AG09309 (cell line): ENCODE data around the gene INAFM1.

Experiments used
- DNase-seq: peaks from one replicate; pipeline ENCODE4 v3.0.0-alpha.2; 2010; ENCODE audit warnings: low read depth
- H3K4me3 ChIP-seq: 2 replicates; pipeline ENCODE4 v1.5.1; 2011; ENCODE audit warnings: mild to moderate bottlenecking, low read depth, low read length, moderate library complexity; ENCODE audit not compliant: control insufficient read depth
- TF ChIP-seq, protein P1 (sequence below): IDR thresholded peaks from 2 replicates; pipeline ENCODE4 v1.5.1; 2011; ENCODE audit warnings: mild to moderate bottlenecking, low read depth, low read length, inconsistent platforms; ENCODE audit not compliant: insufficient read depth, control insufficient read depth; ENCODE audit errors: missing control alignments

The INAFM1 gene

DNA sequence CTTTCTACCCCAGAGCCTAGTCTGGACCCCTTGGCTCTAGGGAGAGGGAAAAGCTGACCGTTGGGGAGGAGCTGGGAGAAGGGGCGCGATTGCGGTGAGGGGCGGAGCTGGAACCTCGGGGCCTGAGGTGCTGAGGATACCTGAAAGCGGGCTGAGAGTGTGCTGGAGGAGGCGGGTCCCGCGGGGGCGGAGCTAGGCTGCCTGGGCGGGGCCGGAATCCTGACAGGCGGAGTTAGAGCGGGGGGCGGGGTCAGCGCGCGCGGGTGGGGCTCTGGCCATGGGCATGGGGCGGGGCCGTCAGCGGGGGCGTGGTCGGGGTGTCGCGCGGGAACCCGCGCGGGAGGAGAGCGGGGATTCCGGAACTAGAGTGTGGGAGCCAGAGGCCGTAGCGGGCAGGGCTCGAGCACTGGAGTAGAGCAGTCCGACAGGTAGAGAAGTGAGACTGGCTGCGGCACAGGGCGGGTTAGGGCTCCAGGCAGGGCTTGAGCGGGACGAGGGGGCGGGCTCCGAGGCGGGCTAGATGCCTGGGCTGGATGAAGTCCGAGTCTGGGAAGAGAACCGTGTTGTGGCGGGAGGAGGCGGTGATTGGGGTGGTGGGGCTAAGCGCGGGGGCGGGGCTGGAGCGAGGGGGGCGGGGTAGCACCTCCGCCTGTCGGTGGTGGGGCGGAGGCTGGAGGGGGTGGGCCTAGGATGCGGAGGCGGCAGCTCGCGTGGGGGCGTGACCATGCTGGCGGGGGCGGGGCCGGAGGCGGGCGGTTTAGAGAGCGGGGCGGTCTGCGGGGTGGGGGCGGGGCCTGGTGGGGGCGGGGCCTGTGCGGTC lies at the start of gene INAFM1:
TSS of gene INAFM1 (plus strand) at position 815 of the 820 bp plus-strand sequence. CDS start 35 bp downstream, outside the sequence.
- DNase-seq, result peak; percentile 52
- TF ChIP-seq, protein P1, sequence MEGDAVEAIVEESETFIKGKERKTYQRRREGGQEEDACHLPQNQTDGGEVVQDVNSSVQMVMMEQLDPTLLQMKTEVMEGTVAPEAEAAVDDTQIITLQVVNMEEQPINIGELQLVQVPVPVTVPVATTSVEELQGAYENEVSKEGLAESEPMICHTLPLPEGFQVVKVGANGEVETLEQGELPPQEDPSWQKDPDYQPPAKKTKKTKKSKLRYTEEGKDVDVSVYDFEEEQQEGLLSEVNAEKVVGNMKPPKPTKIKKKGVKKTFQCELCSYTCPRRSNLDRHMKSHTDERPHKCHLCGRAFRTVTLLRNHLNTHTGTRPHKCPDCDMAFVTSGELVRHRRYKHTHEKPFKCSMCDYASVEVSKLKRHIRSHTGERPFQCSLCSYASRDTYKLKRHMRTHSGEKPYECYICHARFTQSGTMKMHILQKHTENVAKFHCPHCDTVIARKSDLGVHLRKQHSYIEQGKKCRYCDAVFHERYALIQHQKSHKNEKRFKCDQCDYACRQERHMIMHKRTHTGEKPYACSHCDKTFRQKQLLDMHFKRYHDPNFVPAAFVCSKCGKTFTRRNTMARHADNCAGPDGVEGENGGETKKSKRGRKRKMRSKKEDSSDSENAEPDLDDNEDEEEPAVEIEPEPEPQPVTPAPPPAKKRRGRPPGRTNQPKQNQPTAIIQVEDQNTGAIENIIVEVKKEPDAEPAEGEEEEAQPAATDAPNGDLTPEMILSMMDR, result no peak
- peak within 1 kb of the TSS; percentile 69 for H3K4me3 ChIP-seq

DNA sequence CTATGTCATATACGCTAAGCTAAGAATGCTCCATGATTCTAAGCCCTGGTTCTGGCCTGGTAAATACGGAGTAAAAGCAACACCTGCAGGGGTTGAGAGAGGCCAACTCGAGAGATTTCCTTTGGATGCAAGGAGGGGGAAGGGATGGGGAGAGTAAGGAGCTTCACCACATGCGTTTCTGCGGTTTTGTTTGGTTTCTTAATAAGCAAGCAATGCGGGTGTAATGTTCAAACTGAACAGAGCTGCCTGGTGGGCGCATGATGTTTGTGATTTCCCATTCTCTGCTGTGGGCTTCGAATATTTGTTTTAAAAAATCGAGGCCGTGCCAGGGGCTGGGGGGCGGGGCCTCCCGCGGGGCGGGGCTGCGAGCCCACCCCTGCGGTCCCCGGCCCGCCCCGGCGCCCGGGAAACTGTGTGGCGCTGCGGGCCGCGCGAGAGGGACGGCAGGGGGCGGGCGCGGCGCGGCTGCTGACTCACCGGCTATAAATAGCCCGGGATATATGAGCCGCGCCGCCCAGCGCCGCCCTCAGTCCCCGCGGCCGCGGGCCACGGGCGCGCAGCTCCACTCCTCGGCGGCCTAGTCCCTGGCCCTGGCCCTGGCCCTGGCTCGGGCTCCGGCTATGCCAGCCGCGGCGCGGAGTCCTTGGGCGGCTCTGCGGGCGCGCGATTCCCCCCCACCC lies 48.8 kb upstream of the INAFM1 start:
- TF ChIP-seq, protein P1, result no peak
- DNase-seq, result no peak
- peak overlapping the region; percentile 93 for H3K4me3 ChIP-seq

DNA sequence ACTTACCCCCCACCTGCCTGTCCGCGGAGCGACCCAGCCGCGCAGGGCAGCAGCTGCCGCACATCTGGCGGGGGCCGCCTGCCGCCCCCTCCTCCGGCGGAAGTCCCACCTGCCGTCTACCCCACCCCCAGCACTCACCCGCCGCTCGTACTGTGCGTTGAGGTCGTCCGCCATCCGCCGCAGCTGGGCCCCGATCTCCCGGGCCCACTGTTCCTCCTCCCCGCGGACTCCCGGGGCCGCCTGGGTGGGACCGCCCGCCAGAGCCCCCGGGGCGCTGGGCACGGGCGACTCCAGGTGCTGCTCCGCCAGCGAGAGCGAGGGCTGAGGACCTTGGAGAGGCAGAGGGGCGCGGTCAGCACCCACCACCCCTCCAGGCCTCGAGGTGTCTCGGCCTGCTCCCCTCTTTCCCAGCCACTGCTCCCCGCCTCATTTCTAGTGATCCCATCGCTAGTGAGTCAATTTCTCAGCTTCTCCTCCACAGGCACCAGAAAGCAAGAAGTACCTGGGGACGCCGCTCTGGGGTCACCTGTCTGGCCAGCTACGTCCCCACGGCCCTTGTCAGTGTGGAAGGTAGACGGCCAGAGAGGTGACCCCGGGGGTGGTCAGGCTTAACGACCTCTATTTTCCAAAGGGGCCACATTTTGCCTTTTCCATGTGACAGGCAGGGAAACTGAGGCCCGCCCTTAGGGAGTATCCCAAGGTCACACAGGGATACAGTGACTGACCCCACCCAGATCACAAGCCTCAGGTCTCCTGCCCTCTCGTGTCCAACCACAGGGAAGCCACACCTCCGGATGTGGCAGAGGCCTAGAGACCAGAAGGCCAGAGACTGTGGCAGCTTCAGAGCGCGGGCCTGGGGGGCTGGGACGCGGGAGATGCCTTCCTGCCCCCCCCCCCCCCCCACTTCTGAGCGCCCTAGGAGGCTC lies 48.0 kb upstream of the INAFM1 start:
- H3K4me3 ChIP-seq, result peak overlapping the region; percentile 93
- TF ChIP-seq, protein P1, result no peak

DNA sequence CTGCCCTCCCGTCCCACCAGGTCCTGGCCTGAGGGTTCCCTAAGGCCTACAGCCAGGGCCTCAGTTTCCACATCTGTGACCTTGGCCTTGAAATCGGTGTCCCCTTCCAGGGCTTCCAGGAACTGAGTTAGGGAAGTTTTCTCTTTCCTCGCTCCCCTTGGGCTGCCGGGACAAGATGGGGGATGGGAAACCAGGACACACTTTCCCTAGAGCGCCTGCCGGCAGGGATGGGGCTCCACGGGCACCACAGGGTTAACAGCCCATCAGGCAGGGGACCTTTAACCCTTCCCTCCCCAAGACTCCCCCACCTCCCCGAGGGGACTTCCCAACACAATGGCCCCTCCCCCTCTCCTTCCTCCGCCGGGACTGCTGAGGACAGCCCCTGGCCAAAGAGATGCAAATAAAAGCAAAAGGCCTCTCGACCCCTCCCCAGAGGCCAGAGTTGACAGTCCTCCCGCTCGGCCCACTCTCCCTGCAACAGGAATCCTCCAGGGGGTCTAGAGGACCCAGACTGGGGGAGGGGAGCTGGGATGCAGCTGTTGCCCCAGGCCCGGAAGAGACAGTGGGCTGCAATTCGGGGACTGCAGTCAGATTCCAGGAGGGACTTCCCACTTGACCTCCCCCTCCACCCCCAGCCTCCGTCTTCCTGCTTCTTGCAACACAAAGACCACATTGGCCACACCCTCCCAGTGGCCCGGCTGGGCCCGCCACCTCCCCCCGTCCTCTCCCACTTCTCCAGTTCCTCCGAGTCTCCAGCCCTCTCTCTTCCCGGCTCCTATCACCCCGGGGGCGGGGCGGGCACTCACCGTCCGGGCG lies 47.1 kb upstream of the INAFM1 start:
- peak; percentile 80 for DNase-seq
- TF ChIP-seq, protein P1, result no peak
- H3K4me3 ChIP-seq, result peak overlapping the region; percentile 93

More for the DNA sequence above, 48.0 kb upstream of the INAFM1 start:
- DNase-seq, result no peak

DNA sequence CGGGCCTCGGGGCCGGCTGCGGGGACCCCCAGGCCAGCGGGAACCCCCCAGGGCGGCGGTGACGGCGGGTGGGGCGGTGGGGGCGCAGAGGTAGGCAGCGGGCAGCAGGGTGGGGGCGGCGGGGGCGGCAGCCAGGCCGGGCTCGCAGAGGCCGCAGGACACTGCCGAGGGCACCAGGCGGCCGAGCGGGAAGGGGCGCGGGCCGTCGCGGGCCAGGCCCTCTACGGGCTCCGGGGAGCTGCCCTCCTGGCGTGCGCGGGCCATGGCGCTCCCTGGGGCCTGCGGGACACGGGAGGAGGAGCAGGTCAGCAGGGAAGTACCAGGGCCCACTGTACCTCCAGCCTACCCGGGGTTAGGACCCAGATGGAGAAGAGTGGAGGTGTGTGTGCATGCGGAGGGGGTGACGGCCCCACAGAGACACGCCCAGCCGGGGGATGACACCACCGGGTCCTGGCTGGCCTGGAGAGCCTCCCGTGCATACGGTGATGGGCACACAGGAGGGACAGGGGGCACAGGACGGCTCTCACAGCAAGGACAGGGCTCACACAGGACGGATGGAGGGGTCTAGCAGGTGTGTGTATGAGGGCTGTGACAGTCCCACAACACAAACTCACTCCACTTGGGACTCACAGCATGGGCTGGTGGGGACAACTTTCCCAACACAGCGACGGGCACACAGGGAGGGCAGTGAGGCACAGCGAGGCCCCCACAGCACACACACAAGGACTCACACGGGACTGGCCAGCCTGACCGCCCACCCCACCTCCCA lies 46.3 kb upstream of the INAFM1 start:
- TF ChIP-seq, protein P1, result no peak
- no peak for DNase-seq
- peak overlapping the region; percentile 93 for H3K4me3 ChIP-seq
